ENCODE measurements around the gene C22orf15.
A peak's percentile ranks its signal among the peaks of the same experiment; 100 is the strongest.

- TF ChIP-seq CTCF (conservative IDR thresholded peaks at IDR 0.05) (no peak), ZFX (IDR thresholded peaks at IDR 0.05) (peak; percentile 77; the same call in 1 of the 2 replicates)
Measured at GRCh38 chr22:23772649-23773473, 10.1 kb downstream of the C22orf15 start, which contains the start of gene MMP11.

All from C4-2B (cell line).